DND-41 (cell line): ENCODE results near the gene SRRM1.

Experiments used
- EZH2 ChIP-seq: IDR thresholded peaks from 3 replicates; pipeline ENCODE4 v1.6.1; 2012; ENCODE audit warnings: borderline replicate concordance, low read depth, mild to moderate bottlenecking, moderate library complexity, low read length, inconsistent platforms; ENCODE audit not compliant: severe bottlenecking
- TF ChIP-seq, protein P1 (sequence below): IDR thresholded peaks from 2 replicates; pipeline ENCODE4 v1.5.1; 2012; ENCODE audit warnings: borderline replicate concordance, low read length, moderate library complexity, mild to moderate bottlenecking; ENCODE audit not compliant: poor library complexity, severe bottlenecking; ENCODE audit errors: extremely low read depth

DNA sequence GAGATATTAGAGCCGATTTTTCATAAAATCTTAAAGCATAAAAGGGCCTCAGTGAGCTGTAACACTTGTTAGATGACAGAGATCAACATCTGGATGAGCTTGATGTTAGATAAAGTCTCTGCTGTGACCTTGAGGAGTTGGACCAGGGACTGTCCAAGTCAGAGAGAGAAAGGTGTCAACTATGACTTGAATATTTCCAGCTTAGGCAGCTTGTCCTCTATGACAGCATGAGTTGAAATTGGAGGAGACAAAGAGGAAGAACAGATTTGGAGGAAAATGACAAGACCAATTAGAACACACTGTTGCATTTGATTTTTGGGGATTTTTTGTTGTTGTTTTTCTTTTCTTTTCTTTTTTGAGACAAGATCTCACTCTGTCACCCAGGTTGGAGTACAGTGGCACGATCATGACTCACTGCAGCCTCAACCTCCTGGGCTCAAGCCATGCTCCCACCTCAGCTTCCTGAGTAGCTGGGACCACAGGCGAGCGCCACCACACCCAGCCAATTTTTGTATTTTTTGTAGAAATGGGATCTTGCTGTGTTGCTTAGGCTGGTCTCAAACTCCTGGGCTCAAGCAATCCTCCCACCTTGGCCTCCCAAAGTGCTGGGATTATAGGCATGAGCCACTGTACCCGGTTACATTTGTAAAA lies 66.8 kb downstream of the SRRM1 start:
- TF ChIP-seq, protein P1, sequence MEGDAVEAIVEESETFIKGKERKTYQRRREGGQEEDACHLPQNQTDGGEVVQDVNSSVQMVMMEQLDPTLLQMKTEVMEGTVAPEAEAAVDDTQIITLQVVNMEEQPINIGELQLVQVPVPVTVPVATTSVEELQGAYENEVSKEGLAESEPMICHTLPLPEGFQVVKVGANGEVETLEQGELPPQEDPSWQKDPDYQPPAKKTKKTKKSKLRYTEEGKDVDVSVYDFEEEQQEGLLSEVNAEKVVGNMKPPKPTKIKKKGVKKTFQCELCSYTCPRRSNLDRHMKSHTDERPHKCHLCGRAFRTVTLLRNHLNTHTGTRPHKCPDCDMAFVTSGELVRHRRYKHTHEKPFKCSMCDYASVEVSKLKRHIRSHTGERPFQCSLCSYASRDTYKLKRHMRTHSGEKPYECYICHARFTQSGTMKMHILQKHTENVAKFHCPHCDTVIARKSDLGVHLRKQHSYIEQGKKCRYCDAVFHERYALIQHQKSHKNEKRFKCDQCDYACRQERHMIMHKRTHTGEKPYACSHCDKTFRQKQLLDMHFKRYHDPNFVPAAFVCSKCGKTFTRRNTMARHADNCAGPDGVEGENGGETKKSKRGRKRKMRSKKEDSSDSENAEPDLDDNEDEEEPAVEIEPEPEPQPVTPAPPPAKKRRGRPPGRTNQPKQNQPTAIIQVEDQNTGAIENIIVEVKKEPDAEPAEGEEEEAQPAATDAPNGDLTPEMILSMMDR = no peak
- TF ChIP-seq EZH2 = no peak
